Testis (tissue), 3 donors: Measurements from ENCODE around the gene HMCN1. TPM values are rescaled to one million over a fixed set of nuclear protein-coding genes. Genes with fewer than 3 reads are reported as not detected.

Source experiments
- DNase-seq: peaks from one replicate; pipeline ENCODE4 v3.0.0-alpha.2; 2019
- H3K27ac ChIP-seq, 2 donors: fragments of 200-600 bp; sonication (generic); one replicate each; pipeline ENCODE4 v1.5.1; 2019
- H3K27me3 ChIP-seq: fragments of 200-600 bp; sonication (generic); one replicate; pipeline ENCODE4 v1.5.1; 2019
- H3K36me3 ChIP-seq: fragments of 200-600 bp; sonication (generic); one replicate; pipeline ENCODE4 v1.5.1; 2017; ENCODE audit warnings: low read depth; ENCODE audit errors: missing control alignments
- H3K4me1 ChIP-seq: fragments of 200-600 bp; sonication (generic); one replicate; pipeline ENCODE4 v1.5.1; 2019
- H3K4me3 ChIP-seq, 2 donors: fragments of 200-600 bp; sonication (generic); one replicate each; pipeline ENCODE4 v1.5.1; 2017 to 2019
- H3K9me3 ChIP-seq: fragments of 200-600 bp; sonication (generic); one replicate; pipeline ENCODE4 v1.5.1; 2017
- POLR2A ChIP-seq: fragments of 450-650 bp; IDR thresholded peaks from one replicate; pipeline ENCODE4 v1.6.1; 2017; ENCODE audit warnings: antibody characterized with exemption, mild to moderate bottlenecking, moderate library complexity
- WGBS, 2 donors: methylation state at CpG; one replicate each; pipeline ENCODE4 v1.1.5; 2018; 5-methylcytosine and 5-hydroxymethylcytosine counted together
- intact Hi-C: fragments of 100-400 bp; cut with DNase I; formaldehyde crosslinking; loops from one replicate; pipeline ENCODE4 v1.15.1; 2023; ENCODE audit warnings: low total_unique reads
- polyA plus RNA-seq: library from polyadenylated mRNA; stranded (reverse); fragments of 350-450 nt; fragmentation: Illumina TruSeq; extraction: RNeasy Lipid Tissue Mini Kit (QIAGEN cat#74804); gene quantifications from one replicate; pipeline ENCODE4 v1.2.3, GENCODE V29; 2014; ENCODE audit warnings: low read depth, low replicate concordance; ENCODE audit not compliant: insufficient read depth
- total RNA-seq, 2 donors: library from RNA; depleted of rRNA; stranded (reverse); fragments of >200 nt; gene quantifications; one replicate each; pipeline ENCODE4 v1.2.3, GENCODE V29; 2016
- TF ChIP-seq, protein P1 (sequence below), 3 experiments: fragments of 450-650 bp in 2 of 3; fragments of 200-600 bp in 1 of 3; sonication (generic) in 1 of 3; IDR thresholded peaks; one replicate each; pipeline ENCODE4 v1.5.1; 2016 to 2019; ENCODE audit warnings: antibody characterized with exemption in 3 of 3, mild to moderate bottlenecking in 2 of 3, moderate library complexity in 1 of 3

HMCN1 gene
- total and polyA plus RNA-seq, 3 donors from 2014 or later: 5.2 to 6.2 (median 5.7) TPM

- no peaks in the 10 kb centered on the region for H3K9me3 ChIP-seq
- H3K4me1 ChIP-seq: no peaks in the 10 kb centered on the region
- H3K27ac ChIP-seq: no peak overlapping the region
- DNase-seq: no peak
- no peaks in the 10 kb centered on the region for H3K27me3 ChIP-seq
- intact Hi-C loops: no loop called here
- TF ChIP-seq, protein P1, sequence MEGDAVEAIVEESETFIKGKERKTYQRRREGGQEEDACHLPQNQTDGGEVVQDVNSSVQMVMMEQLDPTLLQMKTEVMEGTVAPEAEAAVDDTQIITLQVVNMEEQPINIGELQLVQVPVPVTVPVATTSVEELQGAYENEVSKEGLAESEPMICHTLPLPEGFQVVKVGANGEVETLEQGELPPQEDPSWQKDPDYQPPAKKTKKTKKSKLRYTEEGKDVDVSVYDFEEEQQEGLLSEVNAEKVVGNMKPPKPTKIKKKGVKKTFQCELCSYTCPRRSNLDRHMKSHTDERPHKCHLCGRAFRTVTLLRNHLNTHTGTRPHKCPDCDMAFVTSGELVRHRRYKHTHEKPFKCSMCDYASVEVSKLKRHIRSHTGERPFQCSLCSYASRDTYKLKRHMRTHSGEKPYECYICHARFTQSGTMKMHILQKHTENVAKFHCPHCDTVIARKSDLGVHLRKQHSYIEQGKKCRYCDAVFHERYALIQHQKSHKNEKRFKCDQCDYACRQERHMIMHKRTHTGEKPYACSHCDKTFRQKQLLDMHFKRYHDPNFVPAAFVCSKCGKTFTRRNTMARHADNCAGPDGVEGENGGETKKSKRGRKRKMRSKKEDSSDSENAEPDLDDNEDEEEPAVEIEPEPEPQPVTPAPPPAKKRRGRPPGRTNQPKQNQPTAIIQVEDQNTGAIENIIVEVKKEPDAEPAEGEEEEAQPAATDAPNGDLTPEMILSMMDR (IDR thresholded peaks at IDR 0.05): no peak
- no peak for TF ChIP-seq POLR2A
- H3K36me3 ChIP-seq: no peaks in the 10 kb centered on the region
- H3K4me3 ChIP-seq: no peak overlapping the region
Measured at GRCh38 chr1:185804206-185804605, 70.0 kb downstream of the HMCN1 start.

- no peaks in the 10 kb centered on the region for H3K9me3 ChIP-seq
- no peak overlapping the region for H3K4me3 ChIP-seq
- intact Hi-C loops: no loop called here
- DNase-seq: no peak
- H3K36me3 ChIP-seq: no peaks in the 10 kb centered on the region
- no peak overlapping the region for H3K27ac ChIP-seq
- H3K27me3 ChIP-seq: no peaks in the 10 kb centered on the region
- no peak for TF ChIP-seq POLR2A
- TF ChIP-seq, protein P1 (IDR thresholded peaks at IDR 0.05): no peak
- no peaks in the 10 kb centered on the region for H3K4me1 ChIP-seq
- WGBS, 2 donors: 74 to 82% methylated on average over 3 of the region's 3 CpGs
Measured at GRCh38 chr1:185804608-185805007, 70.4 kb downstream of the HMCN1 start.

DNA sequence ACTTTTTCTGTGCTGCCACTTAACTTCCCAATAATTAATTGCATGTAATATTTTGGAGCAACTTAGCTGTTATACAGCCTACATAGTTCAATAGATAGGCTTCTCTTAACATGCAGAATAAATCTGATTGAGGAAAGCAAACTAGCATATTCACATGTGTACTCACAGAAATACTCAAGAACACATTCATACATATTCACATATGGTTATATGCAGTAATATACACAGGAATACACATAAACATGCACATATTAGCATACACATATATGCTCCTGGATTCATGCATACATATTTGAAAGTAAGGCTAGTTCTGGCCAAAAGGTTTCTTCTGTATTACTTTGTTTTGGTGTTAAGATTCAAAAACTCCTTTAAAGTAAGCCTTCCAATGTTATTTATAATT lies 73.1 kb downstream of the HMCN1 start:
- no peak overlapping the region for H3K27ac ChIP-seq
- no peaks in the 10 kb centered on the region for H3K9me3 ChIP-seq
- H3K27me3 ChIP-seq: no peaks in the 10 kb centered on the region
- no peak for TF ChIP-seq POLR2A
- TF ChIP-seq, protein P1 (IDR thresholded peaks at IDR 0.05): no peak
- no peaks in the 10 kb centered on the region for H3K36me3 ChIP-seq
- no peak overlapping the region for H3K4me3 ChIP-seq
- intact Hi-C loops: no loop called here
- no peaks in the 10 kb centered on the region for H3K4me1 ChIP-seq
- no peak for DNase-seq

GRCh38 chr1:185808631-185809030 lies 74.4 kb downstream of the HMCN1 start:
- H3K27ac ChIP-seq: no peak overlapping the region
- DNase-seq: no peak
- H3K4me1 ChIP-seq: no peaks in the 10 kb centered on the region
- no peak overlapping the region for H3K4me3 ChIP-seq
- WGBS, 2 donors: 43 to 48% methylated on average over 1 of the region's 1 CpG
- intact Hi-C loops: no loop called here
- no peaks in the 10 kb centered on the region for H3K9me3 ChIP-seq
- H3K27me3 ChIP-seq: no peaks in the 10 kb centered on the region
- TF ChIP-seq, protein P1 (IDR thresholded peaks at IDR 0.05): no peak
- TF ChIP-seq POLR2A: no peak
- H3K36me3 ChIP-seq: no peaks in the 10 kb centered on the region

- Histone ChIP-seq H3K4me1 (no peaks in the 10 kb centered on the region), H3K9me3 (no peaks in the 10 kb centered on the region), H3K27me3 (no peaks in the 10 kb centered on the region), H3K36me3 (no peaks in the 10 kb centered on the region), H3K4me3 (no peak overlapping the region), H3K27ac (no peak overlapping the region)
- 81 to 87% methylated on average over 3 of the region's 3 CpGs for WGBS, 2 donors
- intact Hi-C loops: no loop called here
- TF ChIP-seq, protein P1 (IDR thresholded peaks at IDR 0.05): no peak
- TF ChIP-seq POLR2A: no peak
- no peak for DNase-seq
Measured at GRCh38 chr1:185811073-185811709, 77.0 kb downstream of the HMCN1 start.
